ENCODE results near the gene OR6C68.
"Not testable (repeated sequence)": the region's sequence is repeated elsewhere in the genome, so short reads cannot be mapped to it uniquely, and the experiment has no call there.

The OR6C68 gene

GRCh38 chr12:55470088-55470829 lies 21.9 kb upstream of the OR6C68 start, which contains the start of gene OR6C70:
TSS of gene OR6C70 (minus strand) at chr12:55470138. CDS start at chr12:55470138, 0 bp downstream.
- ChIA-PET POLR2A (no interaction called here), CTCF (interaction anchor here (0.7 kb wide), 1 partner anchor 746 kb away, joined by 3 read pairs; no protein-coding TSS in a partner anchor)
- Histone ChIP-seq H3K27ac (ENCODE audit: extremely low read depth, low read depth, low read length) (no peak within 1 kb of the TSS), H3K4me3 (ENCODE audit: low read depth, low read length) (no peak within 1 kb of the TSS), H3K4me1 (ENCODE audit: control insufficient read depth, insufficient read depth, low read length) (no peaks in the 10 kb centered on the region), H3K9me3 (ENCODE audit: control insufficient read depth, insufficient read depth, low read depth, low read length) (no peaks in the 10 kb centered on the region), H3K36me3 (ENCODE audit: control insufficient read depth in 2 of 2, insufficient read depth in 1 of 2, low read length in 2 of 2) (no peaks in the 10 kb centered on the region)
- TF ChIP-seq ZNF501 (tag by site-specific recombination; IDR thresholded peaks at IDR 0.05) (no peak), GLIS1 (tag by site-specific recombination; IDR thresholded peaks at IDR 0.05) (peak; percentile 9; the same call in 1 of the 2 replicates)

GRCh38 chr12:55472264-55472663 lies 19.9 kb upstream of the OR6C68 start:
- CTCF ChIA-PET, result interaction anchor here (0.7 kb wide), 2 partner anchors 9 to 11 kb away, joined by 3 to 4 read pairs; no protein-coding TSS in a partner anchor
- H3K36me3 ChIP-seq (ENCODE audit: control insufficient read depth in 2 of 2, insufficient read depth in 1 of 2, low read length in 2 of 2), result no peaks in the 10 kb centered on the region
- POLR2A ChIA-PET, result no interaction called here

GRCh38 chr12:55479136-55479535 lies 13.0 kb upstream of the OR6C68 start:
- POLR2A ChIA-PET; H3K4me3 ChIP-seq (ENCODE audit: low read depth, low read length); H3K9me3 ChIP-seq (ENCODE audit: control insufficient read depth, insufficient read depth, low read depth, low read length); H3K4me1 ChIP-seq (ENCODE audit: control insufficient read depth, insufficient read depth, low read length); H3K36me3 ChIP-seq (ENCODE audit: control insufficient read depth in 2 of 2, insufficient read depth in 1 of 2, low read length in 2 of 2); CTCF ChIA-PET; H3K27ac ChIP-seq (ENCODE audit: extremely low read depth, low read depth, low read length): not testable (repeated sequence)

More at GRCh38 chr12:55472264-55472663, 19.9 kb upstream of the OR6C68 start:
- TF ChIP-seq OVOL3 (tag by site-specific recombination; IDR thresholded peaks at IDR 0.05), result no peak
- no peak for TF ChIP-seq ELK4 (IDR thresholded peaks at IDR 0.05; ENCODE audit: borderline replicate concordance, low read depth, low read length)
- no peak for TF ChIP-seq ZBTB21 (tag by site-specific recombination; IDR thresholded peaks at IDR 0.05)
- no peak for TF ChIP-seq ZNF664 (tag by site-specific recombination; IDR thresholded peaks at IDR 0.05)
- no peak for TF ChIP-seq ZNF391 (tag by site-specific recombination; IDR thresholded peaks at IDR 0.05; ENCODE audit: borderline replicate concordance, low read depth)
- TF ChIP-seq ZBTB1 (tag by site-specific recombination; IDR thresholded peaks at IDR 0.05), result no peak
- TF ChIP-seq ZNF140 (tag by site-specific recombination; IDR thresholded peaks at IDR 0.05), result no peak
- no peak for TF ChIP-seq ZNF350 (tag by site-specific recombination; IDR thresholded peaks at IDR 0.05)
- TF ChIP-seq ZNF426 (tag by site-specific recombination; IDR thresholded peaks at IDR 0.05), result no peak
- TF ChIP-seq ZNF701 (tag by site-specific recombination; IDR thresholded peaks at IDR 0.05), result no peak
- no peak for TF ChIP-seq ZNF214 (tag by site-specific recombination; IDR thresholded peaks at IDR 0.05; ENCODE audit: borderline replicate concordance)
- no peak for TF ChIP-seq ZNF629 (tag by site-specific recombination; IDR thresholded peaks at IDR 0.05)
- TF ChIP-seq ZNF488 (tag by site-specific recombination; IDR thresholded peaks at IDR 0.05), result no peak
- TF ChIP-seq ZNF624 (tag by site-specific recombination; IDR thresholded peaks at IDR 0.05), result no peak
- Histone ChIP-seq H3K4me1 (ENCODE audit: control insufficient read depth, insufficient read depth, low read length) (no peaks in the 10 kb centered on the region), H3K4me3 (ENCODE audit: low read depth, low read length) (no peak overlapping the region), H3K27ac (ENCODE audit: extremely low read depth, low read depth, low read length) (no peak overlapping the region), H3K9me3 (ENCODE audit: control insufficient read depth, insufficient read depth, low read depth, low read length) (no peaks in the 10 kb centered on the region)

- H3K27ac ChIP-seq (ENCODE audit: extremely low read depth, low read depth, low read length), result not testable (repeated sequence)
These were observed 7.9 kb upstream of the OR6C68 start for GRCh38 chr12:55484284-55484683.

More at GRCh38 chr12:55484284-55484683, 7.9 kb upstream of the OR6C68 start:
- H3K4me3 ChIP-seq (ENCODE audit: low read depth, low read length); H3K9me3 ChIP-seq (ENCODE audit: control insufficient read depth, insufficient read depth, low read depth, low read length); H3K4me1 ChIP-seq (ENCODE audit: control insufficient read depth, insufficient read depth, low read length); CTCF ChIA-PET; POLR2A ChIA-PET; H3K36me3 ChIP-seq (ENCODE audit: control insufficient read depth in 2 of 2, insufficient read depth in 1 of 2, low read length in 2 of 2): not testable (repeated sequence)
